GM20000 (cell line): Measurements from ENCODE around the gene CHRNA7.
"Not testable (repeated sequence)": the region's sequence is repeated elsewhere in the genome, so short reads cannot be mapped to it uniquely, and the experiment has no call there.

Experiments used
- DNase-seq: peaks from one replicate; pipeline ENCODE4 v3.0.0; 2012; ENCODE audit warnings: low spot score
- TF ChIP-seq, protein P1 (sequence below): IDR thresholded peaks from 2 replicates; pipeline ENCODE4 v1.5.1; 2012; ENCODE audit warnings: mild to moderate bottlenecking, control low read depth; ENCODE audit errors: extremely low read depth, missing control alignments

Gene CHRNA7

DNA sequence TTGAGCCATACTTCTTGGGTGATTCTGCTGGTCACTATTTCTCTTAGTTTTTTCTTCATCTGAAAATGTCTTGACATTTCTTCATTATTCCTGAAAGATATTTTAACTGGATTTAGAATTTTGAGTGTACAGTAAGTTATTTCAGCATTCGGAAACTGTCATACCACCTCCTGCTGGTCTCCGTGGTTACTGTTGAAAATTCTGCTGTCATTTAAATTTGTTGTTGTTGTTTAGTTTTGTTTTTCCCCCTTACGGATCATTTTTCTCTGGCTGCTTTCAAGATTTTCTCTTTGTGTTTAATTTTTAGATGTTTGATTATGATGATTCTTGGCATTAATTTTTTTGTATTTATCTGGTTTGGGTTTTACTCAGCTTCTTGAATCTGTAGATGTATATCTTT lies 100.5 kb downstream of the CHRNA7 start:
- TF ChIP-seq, protein P1, sequence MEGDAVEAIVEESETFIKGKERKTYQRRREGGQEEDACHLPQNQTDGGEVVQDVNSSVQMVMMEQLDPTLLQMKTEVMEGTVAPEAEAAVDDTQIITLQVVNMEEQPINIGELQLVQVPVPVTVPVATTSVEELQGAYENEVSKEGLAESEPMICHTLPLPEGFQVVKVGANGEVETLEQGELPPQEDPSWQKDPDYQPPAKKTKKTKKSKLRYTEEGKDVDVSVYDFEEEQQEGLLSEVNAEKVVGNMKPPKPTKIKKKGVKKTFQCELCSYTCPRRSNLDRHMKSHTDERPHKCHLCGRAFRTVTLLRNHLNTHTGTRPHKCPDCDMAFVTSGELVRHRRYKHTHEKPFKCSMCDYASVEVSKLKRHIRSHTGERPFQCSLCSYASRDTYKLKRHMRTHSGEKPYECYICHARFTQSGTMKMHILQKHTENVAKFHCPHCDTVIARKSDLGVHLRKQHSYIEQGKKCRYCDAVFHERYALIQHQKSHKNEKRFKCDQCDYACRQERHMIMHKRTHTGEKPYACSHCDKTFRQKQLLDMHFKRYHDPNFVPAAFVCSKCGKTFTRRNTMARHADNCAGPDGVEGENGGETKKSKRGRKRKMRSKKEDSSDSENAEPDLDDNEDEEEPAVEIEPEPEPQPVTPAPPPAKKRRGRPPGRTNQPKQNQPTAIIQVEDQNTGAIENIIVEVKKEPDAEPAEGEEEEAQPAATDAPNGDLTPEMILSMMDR: no peak
- no peak for DNase-seq

GRCh38 chr15:32131803-32132202 lies 101.5 kb downstream of the CHRNA7 start:
- TF ChIP-seq, protein P1: no peak
- DNase-seq: no peak

DNA sequence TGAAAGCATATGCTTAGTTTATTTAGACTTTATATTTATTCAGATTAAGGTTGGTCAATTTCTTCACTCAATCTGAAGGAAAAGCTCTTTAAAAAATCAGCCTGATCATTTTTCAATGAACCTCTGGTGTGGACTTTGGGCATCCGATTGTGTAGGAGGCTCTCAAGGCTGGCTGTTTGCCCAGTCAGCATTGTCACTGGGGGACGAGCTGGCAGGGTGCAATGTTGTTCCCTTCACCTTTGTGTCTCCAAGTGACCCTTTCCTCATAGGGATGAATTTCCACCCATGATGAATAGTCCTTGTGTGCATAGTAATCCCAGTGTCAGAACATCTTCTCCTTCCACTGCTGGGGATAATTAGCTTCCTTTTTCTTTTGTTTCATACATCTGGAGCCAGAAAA lies 102.5 kb downstream of the CHRNA7 start:
- TF ChIP-seq, protein P1: no peak
- DNase-seq: no peak

DNA sequence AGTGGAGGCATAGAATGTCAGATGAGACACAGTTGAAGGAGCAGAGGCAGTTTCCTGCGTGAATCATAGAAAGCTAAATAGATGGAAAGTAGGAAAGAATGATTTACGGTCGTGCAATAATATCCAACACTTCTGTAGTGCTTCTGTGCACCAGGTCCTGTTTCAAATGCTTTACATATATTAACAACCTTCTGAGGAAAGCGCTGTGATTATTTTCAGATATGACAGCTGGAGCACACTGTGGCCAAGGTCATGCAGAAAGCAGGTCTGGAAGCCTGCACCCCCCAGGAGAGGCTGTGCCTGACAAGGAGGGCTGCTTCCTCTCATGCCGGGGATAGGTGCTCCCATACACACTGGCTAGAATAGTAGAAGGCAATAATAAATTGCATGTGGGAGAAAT lies 104.5 kb downstream of the CHRNA7 start:
- DNase-seq: no peak
- TF ChIP-seq, protein P1: no peak

DNA sequence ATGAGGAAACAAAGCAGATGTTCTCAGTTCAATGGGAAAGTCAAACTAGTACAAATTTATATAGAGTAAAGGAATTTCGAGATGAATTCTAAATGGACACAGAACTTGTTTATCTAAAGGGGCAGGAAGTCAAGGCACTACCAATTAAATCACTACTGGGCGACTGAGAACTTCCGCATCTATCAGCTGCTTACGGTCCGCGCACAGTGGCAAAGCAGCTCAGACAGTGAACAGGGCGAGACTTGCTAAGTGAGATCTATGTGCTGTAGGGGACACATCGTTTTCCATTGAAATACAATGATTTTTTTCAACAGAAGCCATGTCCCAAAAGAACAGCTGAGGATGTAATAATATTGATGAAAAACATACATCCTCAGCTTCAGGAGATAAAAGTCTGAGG lies 105.0 kb downstream of the CHRNA7 start:
- TF ChIP-seq, protein P1: no peak
- no peak for DNase-seq

- DNase-seq: not testable (repeated sequence)
Measured at GRCh38 chr15:32145512-32145911, 115.2 kb downstream of the CHRNA7 start.

DNA sequence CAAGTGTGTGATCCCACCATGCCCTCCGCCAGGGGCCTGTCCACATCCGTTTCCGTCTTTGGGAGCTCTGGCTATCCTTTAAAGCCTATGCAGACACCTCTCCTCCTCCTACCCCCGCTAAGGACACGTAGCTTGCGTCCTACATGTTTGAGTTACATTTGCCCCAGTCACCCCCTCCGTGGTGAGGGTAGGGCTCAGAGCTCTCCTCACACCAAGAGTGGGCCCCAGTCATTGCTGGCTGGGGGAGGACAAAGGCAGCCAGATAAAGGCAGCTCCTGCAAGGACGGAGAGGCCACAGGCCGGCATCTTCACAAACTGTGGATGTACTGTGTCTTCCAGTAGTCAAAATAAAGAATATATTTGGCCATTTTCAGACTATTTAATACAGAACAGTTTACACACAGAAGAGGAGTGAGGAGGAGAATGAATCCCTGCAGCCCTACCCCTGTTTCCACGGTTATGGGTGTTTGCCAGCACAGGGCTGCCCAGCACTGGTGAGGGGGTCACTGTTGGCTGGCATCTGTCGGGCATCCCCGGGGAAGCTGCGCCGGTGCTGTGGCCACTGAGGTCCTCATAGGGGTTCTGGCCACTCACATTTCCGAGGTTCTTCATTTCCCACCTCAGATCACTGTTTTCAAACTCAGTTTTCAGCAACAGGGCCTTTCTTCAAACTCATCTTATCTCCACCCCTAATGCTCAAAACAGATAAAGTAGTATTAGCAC lies 118.7 kb downstream of the CHRNA7 start:
- TF ChIP-seq, protein P1: no peak
- no peak for DNase-seq

GRCh38 chr15:32152574-32152973 lies 122.3 kb downstream of the CHRNA7 start:
- no peak for DNase-seq
- TF ChIP-seq, protein P1: no peak

- not testable (repeated sequence) for DNase-seq
Measured at GRCh38 chr15:32153868-32154623, 123.7 kb downstream of the CHRNA7 start.

- not testable (repeated sequence) for DNase-seq
Measured at GRCh38 chr15:32162143-32162542, 131.8 kb downstream of the CHRNA7 start.

GRCh38 chr15:32164065-32164464 lies 133.8 kb downstream of the CHRNA7 start:
- DNase-seq: not testable (repeated sequence)
